ENCODE measurements around the gene ENTR1. TPM values are rescaled to one million over a fixed set of nuclear protein-coding genes. Genes with fewer than 3 reads are reported as not detected.
A peak's percentile ranks its signal among the peaks of the same experiment; 100 is the strongest.
"Not testable (repeated sequence)": the region's sequence is repeated elsewhere in the genome, so short reads cannot be mapped to it uniquely, and the experiment has no call there.

ENTR1 gene
- total and polyA plus RNA-seq, 4 donors, result 25.5 to 48.4 (median 37.7) TPM

DNA sequence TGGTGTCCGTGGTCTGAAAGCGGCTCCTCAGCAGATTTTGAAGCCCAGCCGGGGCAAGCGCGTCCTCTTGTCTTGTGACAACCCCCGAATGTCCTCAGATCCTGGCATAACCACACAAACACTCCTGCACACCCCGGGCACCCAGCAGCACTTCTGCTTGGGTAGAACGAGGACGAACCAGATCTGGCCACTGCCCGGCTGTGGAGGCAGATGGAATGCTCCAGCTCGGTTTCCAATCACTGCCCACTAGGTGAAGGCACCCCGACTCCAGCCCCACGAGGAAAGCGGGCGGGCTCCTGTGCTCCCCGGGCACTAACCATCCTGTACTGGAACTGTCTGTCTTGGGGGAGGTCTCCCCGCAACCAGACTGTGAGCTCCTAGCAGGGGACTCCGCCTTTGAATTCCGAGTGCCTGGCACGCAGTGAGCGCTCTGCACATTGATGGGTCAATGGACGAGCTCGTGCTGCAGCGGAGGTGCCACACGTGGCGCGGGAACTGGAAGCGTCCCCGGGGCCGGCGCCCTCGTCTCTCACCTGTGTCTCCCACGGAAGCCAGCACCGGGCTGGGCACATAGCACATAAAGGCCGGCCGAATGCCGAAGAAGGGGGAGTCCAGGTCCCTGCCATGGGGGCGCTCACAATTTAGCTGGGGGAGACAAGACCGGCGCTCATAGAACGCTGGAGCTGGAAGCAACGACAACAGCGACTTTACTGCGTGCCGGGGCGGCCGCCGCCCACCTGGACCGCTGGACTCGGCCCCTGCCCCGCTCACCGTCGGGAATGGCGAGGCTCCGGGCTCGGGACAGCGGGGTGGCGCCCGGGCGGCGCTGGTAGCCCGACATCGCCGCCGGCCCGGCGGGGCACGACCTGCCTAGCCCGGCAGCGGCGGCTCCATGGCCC lies 608 bp downstream of the ENTR1 start:
- TF ChIP-seq CTCF (IDR thresholded peaks at IDR 0.05; ENCODE audit: control extremely low read depth, extremely low read depth), result no peak
- H3K27ac ChIP-seq (ENCODE audit: low read depth in 1 of 2, low read length in 1 of 2), result peak overlapping the region; percentile 69 to 76
- H3K27me3 ChIP-seq (ENCODE audit: control insufficient read depth in 3 of 3, insufficient read depth in 3 of 3, low read length in 2 of 3), result no peaks in the 10 kb centered on the region
- peak; percentile 5 for ATAC-seq (ENCODE audit: insufficient read depth, low FRiP score)
- peaks cover under 1 to 37% (median 28%) of the 10 kb centered on the region in 4 donors for H3K36me3 ChIP-seq (ENCODE audit: control insufficient read depth in 4 of 4, insufficient read depth in 4 of 4, low read length in 4 of 4)
- H3K4me1 ChIP-seq (ENCODE audit: control insufficient read depth in 5 of 5, insufficient read depth in 5 of 5, low read length in 5 of 5), result peaks cover 0 to 19% (median 8%) of the 10 kb centered on the region in 5 donors
- H3K9me3 ChIP-seq (ENCODE audit: control insufficient read depth in 4 of 4, insufficient read depth in 3 of 4, low read length in 3 of 4), result no peaks in the 10 kb centered on the region
- H3K9ac ChIP-seq (ENCODE audit: insufficient read depth in 1 of 2, low read length in 2 of 2), result no peak overlapping the region
- H3K4me3 ChIP-seq, result peak overlapping the region; percentile 82
- DNase-seq, result peak; percentile 11 to 28 (median 20)
- WGBS, 2 donors, result 7 to 8% methylated on average over 58 to 71 of the region's 71 CpGs

DNA sequence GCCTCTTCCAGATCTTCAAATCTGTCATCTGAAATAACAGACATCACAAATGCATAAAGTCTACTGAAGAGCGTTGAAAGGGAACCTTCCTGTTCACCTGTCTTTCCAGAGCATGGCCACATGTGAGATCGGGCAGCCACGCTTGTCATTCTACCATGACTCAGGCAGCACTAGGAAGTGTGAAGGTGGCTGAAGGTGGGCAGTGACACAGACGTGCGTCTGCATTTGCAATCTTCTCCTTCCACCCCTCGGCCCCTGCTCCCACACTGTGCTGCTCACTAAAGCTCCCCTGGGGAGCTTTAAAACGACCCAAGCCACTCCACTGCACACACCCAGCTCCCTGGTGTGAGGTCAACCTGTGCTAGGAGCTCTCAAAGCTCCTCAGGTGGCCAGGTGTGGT lies 2.5 kb downstream of the ENTR1 start:
- 90% methylated on average over 7 of the region's 7 CpGs for WGBS, 2 donors
- DNase-seq, result no peak
- peaks cover 0 to 32% (median 14%) of the 10 kb centered on the region in 4 donors for H3K36me3 ChIP-seq (ENCODE audit: control insufficient read depth in 4 of 4, insufficient read depth in 4 of 4, low read length in 4 of 4)

GRCh38 chr9:136407061-136407460 lies 3.4 kb downstream of the ENTR1 start:
- 94 to 96% methylated on average over 28 of the region's 28 CpGs for WGBS, 2 donors
- not testable (repeated sequence) for H3K27ac ChIP-seq (ENCODE audit: low read depth in 1 of 2, low read length in 1 of 2); H3K4me3 ChIP-seq; DNase-seq; H3K27me3 ChIP-seq (ENCODE audit: control insufficient read depth in 3 of 3, insufficient read depth in 3 of 3, low read length in 2 of 3); H3K9ac ChIP-seq (ENCODE audit: insufficient read depth in 1 of 2, low read length in 2 of 2); H3K9me3 ChIP-seq (ENCODE audit: control insufficient read depth in 4 of 4, insufficient read depth in 3 of 4, low read length in 3 of 4); ATAC-seq (ENCODE audit: insufficient read depth, low FRiP score)
- Histone ChIP-seq H3K4me1 (ENCODE audit: control insufficient read depth in 5 of 5, insufficient read depth in 5 of 5, low read length in 5 of 5) (peaks cover 0 to 19% (median 8%) of the 10 kb centered on the region in 5 donors), H3K36me3 (ENCODE audit: control insufficient read depth in 4 of 4, insufficient read depth in 4 of 4, low read length in 4 of 4) (peaks cover 0 to 29% (median 11%) of the 10 kb centered on the region in 4 donors)

More for the DNA sequence above, 2.5 kb downstream of the ENTR1 start:
- Histone ChIP-seq H3K27ac (ENCODE audit: low read depth in 1 of 2, low read length in 1 of 2) (no peak overlapping the region), H3K9me3 (ENCODE audit: control insufficient read depth in 4 of 4, insufficient read depth in 3 of 4, low read length in 3 of 4) (no peaks in the 10 kb centered on the region), H3K9ac (ENCODE audit: insufficient read depth in 1 of 2, low read length in 2 of 2) (no peak overlapping the region), H3K4me3 (no peak overlapping the region), H3K27me3 (ENCODE audit: control insufficient read depth in 3 of 3, insufficient read depth in 3 of 3, low read length in 2 of 3) (no peaks in the 10 kb centered on the region), H3K4me1 (ENCODE audit: control insufficient read depth in 5 of 5, insufficient read depth in 5 of 5, low read length in 5 of 5) (peaks cover 0 to 19% (median 8%) of the 10 kb centered on the region in 5 donors)
- TF ChIP-seq CTCF (IDR thresholded peaks at IDR 0.05; ENCODE audit: control extremely low read depth, extremely low read depth), result no peak
- no peak for ATAC-seq (ENCODE audit: insufficient read depth, low FRiP score)

GRCh38 chr9:136405904-136406303 lies 4.5 kb downstream of the ENTR1 start:
- not testable (repeated sequence) for H3K27ac ChIP-seq (ENCODE audit: low read depth in 1 of 2, low read length in 1 of 2); ATAC-seq (ENCODE audit: insufficient read depth, low FRiP score); H3K9ac ChIP-seq (ENCODE audit: insufficient read depth in 1 of 2, low read length in 2 of 2); H3K9me3 ChIP-seq (ENCODE audit: control insufficient read depth in 4 of 4, insufficient read depth in 3 of 4, low read length in 3 of 4); H3K27me3 ChIP-seq (ENCODE audit: control insufficient read depth in 3 of 3, insufficient read depth in 3 of 3, low read length in 2 of 3); H3K4me3 ChIP-seq; H3K4me1 ChIP-seq (ENCODE audit: control insufficient read depth in 5 of 5, insufficient read depth in 5 of 5, low read length in 5 of 5); DNase-seq
- 92 to 96% methylated on average over 10 of the region's 10 CpGs for WGBS, 2 donors
- peaks cover 0 to 29% (median 9%) of the 10 kb centered on the region in 4 donors for H3K36me3 ChIP-seq (ENCODE audit: control insufficient read depth in 4 of 4, insufficient read depth in 4 of 4, low read length in 4 of 4)

Measured in lung (tissue), 12 donors.